ENCODE data around the gene DPT.

DNA sequence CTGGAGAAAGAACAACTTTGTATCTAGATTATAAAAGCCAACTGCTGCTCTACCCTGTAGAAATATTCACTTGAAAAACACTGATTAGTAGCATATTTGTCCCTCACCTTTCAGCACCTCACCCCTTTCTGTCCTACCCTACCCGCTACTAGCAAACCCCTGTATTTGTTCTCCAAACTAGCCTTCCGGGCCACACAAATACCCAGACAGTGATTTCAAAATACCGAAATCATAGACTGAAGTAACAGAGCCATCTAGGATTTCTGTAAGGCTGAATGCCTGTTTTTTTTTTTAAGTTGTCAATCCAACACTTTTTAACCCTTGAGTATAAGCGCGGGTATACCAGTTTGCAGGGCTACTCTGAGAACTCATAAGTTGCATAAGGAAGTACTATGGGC lies 398 bp upstream of the DPT start:
- no peak for TF ChIP-seq POLR2A (IDR thresholded peaks at IDR 0.05)
- TF ChIP-seq, protein P1, sequence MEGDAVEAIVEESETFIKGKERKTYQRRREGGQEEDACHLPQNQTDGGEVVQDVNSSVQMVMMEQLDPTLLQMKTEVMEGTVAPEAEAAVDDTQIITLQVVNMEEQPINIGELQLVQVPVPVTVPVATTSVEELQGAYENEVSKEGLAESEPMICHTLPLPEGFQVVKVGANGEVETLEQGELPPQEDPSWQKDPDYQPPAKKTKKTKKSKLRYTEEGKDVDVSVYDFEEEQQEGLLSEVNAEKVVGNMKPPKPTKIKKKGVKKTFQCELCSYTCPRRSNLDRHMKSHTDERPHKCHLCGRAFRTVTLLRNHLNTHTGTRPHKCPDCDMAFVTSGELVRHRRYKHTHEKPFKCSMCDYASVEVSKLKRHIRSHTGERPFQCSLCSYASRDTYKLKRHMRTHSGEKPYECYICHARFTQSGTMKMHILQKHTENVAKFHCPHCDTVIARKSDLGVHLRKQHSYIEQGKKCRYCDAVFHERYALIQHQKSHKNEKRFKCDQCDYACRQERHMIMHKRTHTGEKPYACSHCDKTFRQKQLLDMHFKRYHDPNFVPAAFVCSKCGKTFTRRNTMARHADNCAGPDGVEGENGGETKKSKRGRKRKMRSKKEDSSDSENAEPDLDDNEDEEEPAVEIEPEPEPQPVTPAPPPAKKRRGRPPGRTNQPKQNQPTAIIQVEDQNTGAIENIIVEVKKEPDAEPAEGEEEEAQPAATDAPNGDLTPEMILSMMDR (IDR thresholded peaks at IDR 0.05), result no peak

Data from prostate gland (tissue), 2 donors.